Fibroblast of lung (primary cell): ENCODE results near the gene CA12. TPM values are rescaled to one million over a fixed set of nuclear protein-coding genes. Genes with fewer than 3 reads are reported as not detected.

Source experiments
- DNase-seq, 2 donors: peaks; one replicate each; pipeline versions ENCODE4 v3.0.0 to v3.0.0-alpha.2; 2010; ENCODE audit warnings: low read depth in 2 of 2
- H2AFZ ChIP-seq: 2 replicates; pipeline ENCODE4 v1.5.1; 2012; ENCODE audit warnings: low read length, control low read depth, inconsistent platforms
- H3K27ac ChIP-seq: 2 replicates; pipeline ENCODE4 v1.5.1; 2011; ENCODE audit warnings: low read length, control low read depth; ENCODE audit not compliant: insufficient read depth
- H3K27me3 ChIP-seq: 2 replicates; pipeline ENCODE4 v1.5.1; 2011; ENCODE audit warnings: mild to moderate bottlenecking, low read length; ENCODE audit not compliant: control insufficient read depth, insufficient read depth
- H3K36me3 ChIP-seq: 2 replicates; pipeline ENCODE4 v1.5.1; 2011; ENCODE audit warnings: low read length; ENCODE audit not compliant: control insufficient read depth, insufficient read depth
- H3K4me1 ChIP-seq: 2 replicates; pipeline ENCODE4 v1.5.1; 2011; ENCODE audit warnings: low read length; ENCODE audit not compliant: control insufficient read depth, insufficient read depth; ENCODE audit errors: extremely low read depth
- H3K4me2 ChIP-seq: 2 replicates; pipeline ENCODE4 v1.5.1; 2011; ENCODE audit warnings: low read length, control low read depth; ENCODE audit not compliant: insufficient read depth; ENCODE audit errors: extremely low read depth
- H3K4me3 ChIP-seq, 4 experiments: fragments of 200-600 bp in 1 of 4; sonication (generic) in 1 of 4; replicated peaks in 1 of 4; 2 replicates each; pipeline ENCODE4 v1.5.1; 2011 to 2016; ENCODE audit warnings: low read length in 4 of 4, low read depth in 3 of 4, mild to moderate bottlenecking in 3 of 4, control low read depth in 2 of 4, inconsistent platforms in 1 of 4, mixed read lengths in 1 of 4; ENCODE audit not compliant: insufficient read depth in 1 of 4; ENCODE audit errors: control extremely low read depth in 1 of 4
- H3K79me2 ChIP-seq: 2 replicates; pipeline ENCODE4 v1.5.1; 2012; ENCODE audit warnings: mild to moderate bottlenecking, low read length, inconsistent platforms; ENCODE audit not compliant: control insufficient read depth, insufficient read depth
- H3K9ac ChIP-seq: 2 replicates; pipeline ENCODE4 v1.5.1; 2011; ENCODE audit warnings: mild to moderate bottlenecking, low read length, control low read depth; ENCODE audit not compliant: insufficient read depth
- H3K9me3 ChIP-seq: 2 replicates; pipeline ENCODE4 v1.5.1; 2012; ENCODE audit warnings: low read depth, low read length; ENCODE audit not compliant: control insufficient read depth, insufficient read depth
- H4K20me1 ChIP-seq: 2 replicates; pipeline ENCODE4 v1.5.1; 2011; ENCODE audit warnings: low read length; ENCODE audit not compliant: control insufficient read depth, insufficient read depth; ENCODE audit errors: extremely low read depth
- EZH2 ChIP-seq: IDR thresholded peaks from 2 replicates; pipeline ENCODE4 v1.5.1; 2012; ENCODE audit warnings: low read length, control low read depth, mild to moderate bottlenecking; ENCODE audit errors: missing control alignments
- polyA plus RNA-seq, 2 donors: library from polyadenylated mRNA; depleted of rRNA in 1 of 2; stranded (reverse) in 1 of 2; unstranded in 1 of 2; fragments of >200 nt; gene quantifications; 2 replicates each; pipeline ENCODE4 v1.2.1, GENCODE V29; 2011 to 2012; ENCODE audit warnings: missing spikeins in 1 of 2
- total RNA-seq: library from RNA; depleted of rRNA; stranded (reverse); fragments of >200 nt; gene quantifications from 2 replicates; pipeline ENCODE4 v1.2.1, GENCODE V29; 2014
- TF ChIP-seq, protein P1 (sequence below), 2 donors: IDR thresholded peaks in 1 of 2; conservative IDR thresholded peaks in 1 of 2; 1 replicate in 1 of 2; 2 replicates in 1 of 2; pipeline ENCODE4 v1.5.1; 2011 to 2012; ENCODE audit warnings: low read length in 2 of 2, control low read depth in 1 of 2, inconsistent platforms in 1 of 2, low read depth in 1 of 2, mild to moderate bottlenecking in 1 of 2

The CA12 gene
- total and polyA plus RNA-seq, 2 donors (not counting 1 experiment from before 2014, with no cell fraction given) = 30.6 to 48.4 TPM

DNA sequence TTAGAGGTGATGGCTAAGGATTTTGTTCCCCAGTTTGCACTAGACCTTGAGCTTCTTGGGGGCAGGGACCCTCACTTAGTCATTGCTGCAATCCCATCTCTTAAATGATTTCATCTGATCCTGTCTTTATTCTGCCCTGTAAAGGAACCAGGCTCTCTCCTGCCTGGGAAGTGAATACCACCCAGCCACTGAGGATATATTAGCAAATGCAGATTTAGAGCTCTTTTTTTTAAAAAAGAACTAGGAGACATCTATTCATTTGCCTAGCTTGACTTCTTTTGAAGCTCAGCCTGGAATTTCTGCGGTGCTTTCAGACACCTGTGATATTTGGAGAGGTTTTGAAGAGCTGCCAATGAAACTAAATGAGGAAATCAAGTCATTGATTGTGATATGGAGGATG is 41.8 kb downstream of the CA12 start:
- Histone ChIP-seq H3K79me2 (no peaks in the 10 kb centered on the region), H3K4me2 (no peak overlapping the region), H2AFZ (no peak overlapping the region), H3K9me3 (no peaks in the 10 kb centered on the region), H3K27me3 (no peaks in the 10 kb centered on the region), H3K4me1 (no peaks in the 10 kb centered on the region), H3K36me3 (no peaks in the 10 kb centered on the region), H4K20me1 (no peaks in the 10 kb centered on the region), H3K27ac (no peak overlapping the region), H3K9ac (no peak overlapping the region), H3K4me3 (no peak overlapping the region)
- no peak for DNase-seq
- TF ChIP-seq, protein P1, sequence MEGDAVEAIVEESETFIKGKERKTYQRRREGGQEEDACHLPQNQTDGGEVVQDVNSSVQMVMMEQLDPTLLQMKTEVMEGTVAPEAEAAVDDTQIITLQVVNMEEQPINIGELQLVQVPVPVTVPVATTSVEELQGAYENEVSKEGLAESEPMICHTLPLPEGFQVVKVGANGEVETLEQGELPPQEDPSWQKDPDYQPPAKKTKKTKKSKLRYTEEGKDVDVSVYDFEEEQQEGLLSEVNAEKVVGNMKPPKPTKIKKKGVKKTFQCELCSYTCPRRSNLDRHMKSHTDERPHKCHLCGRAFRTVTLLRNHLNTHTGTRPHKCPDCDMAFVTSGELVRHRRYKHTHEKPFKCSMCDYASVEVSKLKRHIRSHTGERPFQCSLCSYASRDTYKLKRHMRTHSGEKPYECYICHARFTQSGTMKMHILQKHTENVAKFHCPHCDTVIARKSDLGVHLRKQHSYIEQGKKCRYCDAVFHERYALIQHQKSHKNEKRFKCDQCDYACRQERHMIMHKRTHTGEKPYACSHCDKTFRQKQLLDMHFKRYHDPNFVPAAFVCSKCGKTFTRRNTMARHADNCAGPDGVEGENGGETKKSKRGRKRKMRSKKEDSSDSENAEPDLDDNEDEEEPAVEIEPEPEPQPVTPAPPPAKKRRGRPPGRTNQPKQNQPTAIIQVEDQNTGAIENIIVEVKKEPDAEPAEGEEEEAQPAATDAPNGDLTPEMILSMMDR (conservative IDR thresholded peaks at IDR 0.05 in 1 of 2, IDR thresholded peaks at IDR 0.05 in 1 of 2; ENCODE audit: low read depth in 1 of 2, low read length in 2 of 2) = no peak
- no peak for TF ChIP-seq EZH2

DNA sequence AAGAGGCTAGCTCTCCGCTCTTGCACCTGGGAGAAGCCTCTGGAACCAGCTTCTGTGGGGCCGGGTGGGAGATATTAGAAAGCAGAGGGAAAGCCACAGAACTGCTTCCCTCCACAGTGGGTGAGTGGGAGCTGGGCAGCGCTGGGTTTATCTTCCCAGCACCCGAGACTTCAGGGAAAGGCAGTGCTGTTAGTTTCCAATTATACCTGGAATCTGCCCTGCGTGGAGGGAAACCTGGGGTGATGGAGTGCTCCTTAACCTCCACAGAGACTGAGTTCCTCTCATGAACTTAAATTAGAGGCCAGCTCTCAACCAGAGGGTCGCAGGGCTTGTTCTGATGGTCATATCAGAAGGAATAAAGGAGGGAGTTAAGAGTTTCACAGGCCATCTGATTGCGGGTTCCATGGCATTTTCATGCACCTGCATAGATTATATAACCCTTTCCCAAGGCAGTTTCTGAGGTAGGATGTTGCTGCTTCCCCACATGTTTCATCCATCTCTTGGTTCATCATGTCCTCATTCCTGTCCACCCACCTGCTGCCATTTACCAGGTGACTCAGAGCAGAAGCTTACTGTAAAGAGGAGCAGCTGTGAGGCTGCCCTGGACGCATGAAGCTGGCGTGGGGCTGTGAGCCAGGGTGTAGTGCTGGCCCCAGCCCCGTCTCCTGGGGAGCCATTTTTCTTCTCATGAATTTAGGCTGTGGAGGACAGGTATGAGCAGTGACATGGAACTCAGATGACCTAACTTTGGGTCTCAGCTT is 42.5 kb downstream of the CA12 start:
- H3K79me2 ChIP-seq = no peaks in the 10 kb centered on the region
- DNase-seq = peak in 1 of 2 donors; percentile 38
- H4K20me1 ChIP-seq = no peaks in the 10 kb centered on the region
- H3K9me3 ChIP-seq = no peaks in the 10 kb centered on the region
- TF ChIP-seq, protein P1 (conservative IDR thresholded peaks at IDR 0.05 in 1 of 2, IDR thresholded peaks at IDR 0.05 in 1 of 2; ENCODE audit: low read depth in 1 of 2, low read length in 2 of 2) = no peak
- TF ChIP-seq EZH2 = no peak
- H3K27me3 ChIP-seq = no peaks in the 10 kb centered on the region
- no peak overlapping the region for H2AFZ ChIP-seq
- no peaks in the 10 kb centered on the region for H3K36me3 ChIP-seq
- no peak overlapping the region for H3K4me2 ChIP-seq
- H3K4me1 ChIP-seq = no peaks in the 10 kb centered on the region
- no peak overlapping the region for H3K27ac ChIP-seq
- H3K9ac ChIP-seq = no peak overlapping the region
- no peak overlapping the region for H3K4me3 ChIP-seq

DNA sequence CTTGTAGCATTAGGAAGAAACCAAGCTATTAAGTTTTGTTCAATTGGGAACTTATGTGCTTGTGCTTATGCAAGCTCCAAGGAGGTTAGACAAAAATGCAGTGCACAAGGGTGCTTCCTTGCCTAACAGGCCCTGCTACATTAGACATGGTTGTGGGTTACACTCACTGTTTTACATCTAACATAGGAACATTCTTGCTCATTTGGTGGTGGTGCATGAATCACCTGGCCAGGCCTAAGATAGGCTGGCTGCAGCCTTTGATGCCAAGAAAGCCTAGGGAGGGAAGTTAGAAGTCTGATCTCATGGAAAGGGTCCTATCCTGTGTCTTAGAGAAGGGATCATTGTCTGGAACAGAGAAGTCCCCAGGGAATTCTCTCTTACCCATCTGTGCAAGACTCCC is 43.5 kb downstream of the CA12 start:
- Histone ChIP-seq H4K20me1 (no peaks in the 10 kb centered on the region), H3K27ac (no peak overlapping the region), H3K9me3 (no peaks in the 10 kb centered on the region), H3K4me1 (peaks cover 2% of the 10 kb centered on the region), H3K9ac (no peak overlapping the region), H3K4me3 (no peak overlapping the region), H3K79me2 (no peaks in the 10 kb centered on the region), H2AFZ (no peak overlapping the region), H3K4me2 (no peak overlapping the region), H3K27me3 (no peaks in the 10 kb centered on the region), H3K36me3 (no peaks in the 10 kb centered on the region)
- no peak for TF ChIP-seq EZH2
- TF ChIP-seq, protein P1 (conservative IDR thresholded peaks at IDR 0.05 in 1 of 2, IDR thresholded peaks at IDR 0.05 in 1 of 2; ENCODE audit: low read depth in 1 of 2, low read length in 2 of 2) = no peak
- DNase-seq = peak in 1 of 2 donors; percentile 88
